Measurements from ENCODE around the gene TES.
"Not testable (repeated sequence)": the region's sequence is repeated elsewhere in the genome, so short reads cannot be mapped to it uniquely, and the experiment has no call there.

TES gene, protein sequence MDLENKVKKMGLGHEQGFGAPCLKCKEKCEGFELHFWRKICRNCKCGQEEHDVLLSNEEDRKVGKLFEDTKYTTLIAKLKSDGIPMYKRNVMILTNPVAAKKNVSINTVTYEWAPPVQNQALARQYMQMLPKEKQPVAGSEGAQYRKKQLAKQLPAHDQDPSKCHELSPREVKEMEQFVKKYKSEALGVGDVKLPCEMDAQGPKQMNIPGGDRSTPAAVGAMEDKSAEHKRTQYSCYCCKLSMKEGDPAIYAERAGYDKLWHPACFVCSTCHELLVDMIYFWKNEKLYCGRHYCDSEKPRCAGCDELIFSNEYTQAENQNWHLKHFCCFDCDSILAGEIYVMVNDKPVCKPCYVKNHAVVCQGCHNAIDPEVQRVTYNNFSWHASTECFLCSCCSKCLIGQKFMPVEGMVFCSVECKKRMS
- 23.2 to 56.8 (median 41.3) reads per million in 17 experiments for total RNA-seq

DNA sequence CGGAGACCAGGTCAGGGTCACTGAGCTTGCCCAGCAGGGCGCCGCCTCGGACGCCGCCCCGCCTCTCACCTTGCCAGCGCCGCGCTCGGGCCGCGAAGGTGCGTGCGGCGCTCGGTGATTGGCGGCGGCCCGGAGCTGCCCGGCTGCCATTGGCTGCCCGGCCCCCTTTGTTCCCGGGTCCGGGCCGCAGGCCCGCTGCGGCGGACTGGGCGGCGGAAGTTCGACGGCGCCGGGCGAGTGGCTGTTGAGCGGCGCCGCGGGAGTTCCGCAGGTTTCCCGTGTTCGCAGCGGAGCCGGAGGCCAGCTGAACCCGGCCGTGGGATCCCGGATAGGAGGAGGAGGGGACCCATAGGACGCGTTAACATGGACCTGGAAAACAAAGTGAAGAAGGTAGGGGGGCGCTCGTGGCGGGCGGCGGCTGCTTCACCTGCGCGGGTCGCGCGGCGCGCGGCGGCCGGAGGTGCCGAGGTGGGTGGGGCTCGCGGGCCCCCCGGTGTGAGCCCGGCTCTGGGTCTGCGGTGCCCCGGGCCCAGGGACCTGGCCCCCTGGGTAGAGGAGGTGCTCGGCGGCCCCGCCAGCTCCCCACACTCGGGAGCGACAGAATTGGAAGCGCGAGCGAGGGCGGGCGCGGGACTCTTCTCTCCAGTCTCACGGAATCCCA is at the start of gene TES:
Gene TES, plus strand, starts transcription at position 195 of the 661 bp plus-strand sequence. Its CDS starts 169 bp downstream, at position 364.
- peak; percentile 65 to 89 (median 76) for DNase-seq

DNA sequence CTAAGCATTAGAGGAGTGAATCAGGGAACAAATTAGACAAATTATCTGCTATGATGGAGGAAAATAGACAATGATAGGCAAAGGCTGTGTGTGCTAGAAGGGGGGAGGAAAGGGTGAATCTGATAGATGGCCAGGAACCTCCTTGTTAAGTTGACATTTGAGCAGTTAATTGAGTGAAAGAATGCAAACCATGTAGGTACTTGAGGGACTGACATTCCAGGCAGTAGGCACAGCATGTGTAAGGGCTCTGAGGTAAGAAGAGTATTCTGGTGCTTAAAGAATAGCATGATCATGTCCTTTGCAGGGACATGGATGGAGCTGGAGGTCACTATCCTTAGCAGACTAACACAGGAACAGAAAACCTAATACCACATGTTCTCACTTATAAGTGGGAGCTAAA is 48.6 kb upstream of the TES start:
- no peak for DNase-seq

DNA sequence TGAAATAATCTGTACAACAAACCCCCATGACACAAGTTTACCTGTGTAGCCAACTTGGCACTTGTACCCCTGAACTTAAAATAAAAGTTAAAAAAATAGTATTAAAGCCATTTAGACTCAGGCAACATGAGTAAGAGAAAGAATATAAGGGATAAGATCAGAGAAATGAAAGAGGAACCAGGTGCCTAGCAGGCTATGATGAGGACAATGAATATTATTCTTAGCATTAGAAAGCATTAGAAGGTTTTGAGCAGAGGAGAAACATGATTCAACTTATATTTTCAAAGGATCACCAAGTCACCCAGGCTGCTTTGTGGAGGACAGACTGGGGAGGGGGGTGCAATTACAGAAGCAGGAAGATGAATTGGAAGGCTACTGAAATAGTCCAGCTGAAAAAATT is 48.1 kb upstream of the TES start:
- peak in 2 of 4 experiments; percentile 27 to 31 for DNase-seq

DNA sequence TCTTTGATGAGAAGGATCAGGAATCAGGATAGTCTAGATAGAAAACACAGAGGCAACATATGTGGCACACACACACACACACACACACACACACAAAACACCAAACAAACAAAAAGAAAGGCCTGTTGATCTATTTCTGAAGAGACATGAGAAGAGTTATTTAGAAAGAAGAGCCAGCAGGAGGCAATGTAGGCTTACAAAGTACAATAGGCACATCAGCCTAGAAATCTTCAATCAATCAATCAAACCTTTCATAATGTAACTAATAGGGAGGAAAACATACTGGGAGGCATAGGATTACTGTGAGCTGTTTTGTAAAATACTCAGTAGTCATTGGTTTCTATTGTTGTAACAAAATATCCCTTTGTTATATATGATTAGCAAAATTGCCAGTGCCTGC is 47.3 kb upstream of the TES start:
- peak in 2 of 4 experiments; percentile 30 to 33 for DNase-seq

DNA sequence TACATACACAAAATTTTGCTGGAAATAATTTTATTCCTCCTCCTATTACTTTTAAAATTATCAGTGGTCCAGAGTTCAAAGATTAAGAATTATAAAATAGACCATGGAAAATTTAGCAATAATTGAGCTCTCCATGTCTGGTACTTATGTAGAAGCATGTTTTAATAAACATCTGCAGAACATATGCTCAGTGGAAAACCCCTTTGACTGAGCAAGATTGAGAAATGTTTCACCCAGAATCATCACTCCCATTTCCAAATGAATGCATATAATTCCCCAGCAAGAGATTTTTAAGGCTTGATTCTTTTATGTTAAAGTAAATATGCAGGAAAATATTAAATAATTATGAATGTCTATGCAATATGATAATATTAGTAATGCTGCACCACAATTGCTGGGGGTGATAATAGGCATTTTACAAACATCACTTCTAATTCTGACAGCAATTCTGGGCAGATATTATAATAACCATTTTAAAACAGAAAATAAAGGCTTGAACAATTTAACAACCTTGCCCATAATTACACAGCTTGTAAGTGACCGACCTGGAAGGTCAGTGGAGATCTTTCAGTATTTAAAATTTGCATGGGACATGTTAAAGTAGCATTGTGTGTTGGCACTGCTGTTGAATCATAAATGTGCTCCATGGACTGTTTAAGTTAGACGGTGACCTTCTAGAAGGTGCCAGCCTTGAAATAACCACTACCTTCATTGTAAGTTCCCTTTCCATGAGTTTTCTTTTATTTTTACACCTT is 45.6 kb upstream of the TES start:
- DNase-seq = peak in 3 of 4 experiments; percentile 40 to 65 (median 64)

DNA sequence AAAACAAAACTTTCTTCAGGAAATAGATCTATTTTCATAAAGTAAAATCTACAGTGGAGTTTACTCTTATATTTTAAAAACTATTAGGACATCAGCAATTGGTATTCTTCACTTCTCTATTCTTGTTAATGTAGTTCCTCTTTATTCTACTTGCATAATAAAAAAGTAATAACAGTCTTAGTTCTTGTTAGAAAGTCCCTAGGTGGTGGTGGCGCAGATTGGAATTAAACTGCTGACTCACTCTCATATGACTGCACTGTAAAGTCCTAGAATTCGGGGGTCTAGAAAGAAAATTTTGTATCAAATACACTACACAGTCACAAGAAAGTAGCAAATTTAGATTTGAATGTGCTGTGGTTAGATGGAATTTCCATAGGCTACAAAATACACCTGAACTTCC is 44.6 kb upstream of the TES start:
- peak; percentile 72 to 90 (median 81) for DNase-seq

DNA sequence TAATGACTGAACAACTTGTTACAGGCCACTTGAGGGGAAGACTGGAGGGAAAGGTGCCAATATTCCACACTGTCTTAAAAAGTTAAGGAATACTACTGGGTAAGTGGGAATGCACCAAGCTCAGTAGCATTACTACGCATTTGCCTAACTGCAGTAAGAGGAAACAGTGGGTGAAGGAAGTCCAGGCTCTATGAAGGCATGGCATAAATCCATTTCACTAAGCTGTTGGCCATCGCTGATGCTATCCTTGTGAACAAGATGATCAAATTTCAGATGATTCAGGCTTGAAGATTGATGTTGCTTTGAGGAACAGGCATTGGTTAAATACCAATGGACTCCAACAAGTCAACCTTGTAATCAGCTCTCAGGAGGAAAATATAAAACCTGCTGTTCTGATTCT is 44.2 kb upstream of the TES start:
- DNase-seq = peak; percentile 69 to 83 (median 76)

DNA sequence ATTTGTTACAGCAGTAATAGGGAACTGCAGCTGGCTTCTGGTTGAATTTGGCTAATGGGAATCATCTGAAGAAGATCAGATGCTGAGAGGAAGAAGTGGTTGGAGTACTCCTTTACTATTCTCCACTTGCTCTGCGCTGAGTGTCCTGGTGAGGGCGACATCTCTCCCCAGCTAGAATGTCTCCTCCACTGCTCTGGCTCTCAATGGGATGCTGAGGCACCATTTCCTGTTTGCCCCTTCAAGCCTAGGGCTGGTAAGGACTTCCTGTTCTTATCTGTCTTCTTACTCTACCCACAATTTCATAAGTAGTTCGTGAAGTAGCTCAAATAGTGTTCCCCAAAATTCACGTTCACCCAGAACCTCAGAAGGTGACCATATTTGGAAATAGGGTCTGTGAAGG is 43.2 kb upstream of the TES start:
- DNase-seq = peak in 3 of 4 experiments; percentile 25 to 40 (median 33)

DNA sequence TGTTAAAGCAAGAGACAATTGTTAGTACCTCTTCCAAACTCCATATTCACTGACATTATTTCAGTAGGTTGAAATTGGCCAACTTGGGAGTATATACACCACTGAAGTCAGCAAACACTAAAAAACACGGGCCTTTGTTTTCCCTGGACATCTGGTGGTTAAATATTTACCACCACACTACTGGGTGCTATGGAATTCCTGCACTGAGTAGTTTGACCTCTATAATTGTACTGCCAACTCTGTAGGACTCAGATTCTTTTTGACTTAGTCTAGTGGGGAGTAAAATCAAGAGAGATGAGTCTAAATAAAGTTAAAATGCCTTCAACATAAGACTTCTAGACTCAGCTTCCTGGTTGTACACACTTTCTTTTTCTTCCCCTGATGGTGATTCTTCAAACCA is 41.3 kb upstream of the TES start:
- DNase-seq = no peak

DNA sequence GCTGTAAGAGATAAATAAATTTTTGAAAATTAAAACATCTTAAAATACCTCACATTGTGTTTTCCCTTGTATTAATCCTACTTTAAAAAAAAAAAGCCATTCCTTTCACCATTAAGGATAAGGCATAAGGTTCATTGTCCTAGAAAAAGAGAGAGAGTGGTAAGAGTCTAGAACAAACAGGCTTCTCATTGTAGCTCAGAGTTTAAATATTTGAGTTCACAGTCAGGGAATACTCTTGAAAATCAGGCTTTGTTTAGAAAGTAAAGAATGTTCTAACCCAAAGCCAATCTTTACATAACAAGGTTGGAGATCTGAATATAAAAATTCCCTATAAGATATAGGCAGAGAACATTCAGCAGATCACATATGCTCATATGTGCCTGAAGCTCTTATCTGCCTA is 40.2 kb upstream of the TES start:
- no peak for DNase-seq

DNA sequence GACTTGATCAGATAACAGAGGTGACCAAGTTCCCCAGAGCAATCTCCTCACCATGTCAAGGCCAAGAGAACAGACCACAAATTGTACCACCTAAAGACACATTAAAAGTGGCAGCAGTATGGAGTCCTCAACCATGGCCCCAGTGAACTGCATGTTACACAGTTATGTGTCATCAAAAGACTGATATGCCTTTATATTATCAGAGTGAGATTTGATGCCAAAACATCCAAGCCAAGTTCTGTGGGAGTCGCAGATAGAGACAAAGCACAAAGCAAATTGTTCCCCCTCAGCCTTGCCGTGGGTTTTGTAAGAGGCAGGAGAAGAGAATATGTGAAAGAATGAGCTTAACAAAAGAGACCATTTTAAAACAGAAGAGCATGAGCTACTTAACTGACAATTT is 39.2 kb upstream of the TES start:
- no peak for DNase-seq

DNA sequence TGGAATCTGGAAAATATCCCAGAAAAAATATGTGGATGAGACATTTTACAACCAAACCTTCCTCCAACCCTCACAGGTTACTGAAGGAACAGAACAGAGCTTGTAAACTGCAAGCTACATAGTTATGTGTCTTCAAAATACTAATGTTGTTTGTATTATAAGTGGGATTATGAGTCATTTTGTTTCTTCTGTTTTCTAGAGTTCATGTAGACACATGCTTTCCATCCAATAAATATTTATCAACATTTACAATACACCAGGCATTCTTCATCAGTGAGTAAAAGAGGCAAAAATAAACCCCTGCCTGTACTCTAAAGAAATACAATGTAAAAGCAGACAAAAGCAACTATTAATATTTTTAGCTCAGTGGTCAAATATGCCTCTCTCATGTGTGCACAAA is 38.0 kb upstream of the TES start:
- no peak for DNase-seq

DNA sequence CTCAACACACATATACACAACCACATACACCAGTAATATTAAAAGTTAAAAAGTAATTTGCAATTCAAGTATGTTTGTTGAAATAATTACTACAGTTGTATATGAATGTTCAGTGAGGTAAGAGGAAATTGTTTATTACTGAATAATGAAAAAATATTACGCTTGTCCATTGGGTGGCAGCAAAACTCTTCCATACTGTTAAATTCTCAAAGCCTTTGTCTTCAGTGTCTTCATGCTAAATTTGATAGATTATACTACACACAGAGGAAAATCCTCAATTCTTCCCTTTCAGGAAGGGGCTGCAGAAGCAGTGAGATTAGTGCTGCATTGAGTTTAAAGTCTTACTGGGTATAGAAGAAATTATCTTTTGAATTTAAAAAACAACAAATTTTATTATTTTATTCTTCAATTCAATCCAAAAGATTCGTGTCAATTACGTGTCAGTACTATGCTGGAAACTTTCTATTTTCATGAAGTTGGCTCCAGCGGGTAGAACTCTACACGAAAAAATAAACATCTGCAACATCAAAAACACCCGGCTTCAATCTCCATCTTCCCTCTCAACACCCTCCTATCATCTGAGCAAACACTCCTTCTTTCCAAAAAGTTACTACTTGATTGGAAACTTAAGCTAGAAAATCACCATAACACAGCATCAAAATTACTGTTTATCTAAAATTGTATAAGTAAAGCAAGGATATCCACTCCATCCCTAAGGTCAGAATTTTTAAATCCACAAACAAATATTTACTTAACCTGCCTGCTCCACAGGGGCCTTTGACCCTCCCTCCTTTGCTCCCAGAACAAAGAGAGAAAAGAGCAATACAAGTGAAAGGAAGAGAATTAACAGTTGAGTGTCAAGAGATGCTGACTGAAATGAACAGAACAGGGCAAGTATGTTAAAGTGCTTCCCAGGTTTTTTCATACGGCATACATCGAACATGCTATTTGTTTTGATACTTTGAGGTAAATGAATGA is 37.0 kb upstream of the TES start:
- DNase-seq = peak; percentile 33 to 81 (median 76)

DNA sequence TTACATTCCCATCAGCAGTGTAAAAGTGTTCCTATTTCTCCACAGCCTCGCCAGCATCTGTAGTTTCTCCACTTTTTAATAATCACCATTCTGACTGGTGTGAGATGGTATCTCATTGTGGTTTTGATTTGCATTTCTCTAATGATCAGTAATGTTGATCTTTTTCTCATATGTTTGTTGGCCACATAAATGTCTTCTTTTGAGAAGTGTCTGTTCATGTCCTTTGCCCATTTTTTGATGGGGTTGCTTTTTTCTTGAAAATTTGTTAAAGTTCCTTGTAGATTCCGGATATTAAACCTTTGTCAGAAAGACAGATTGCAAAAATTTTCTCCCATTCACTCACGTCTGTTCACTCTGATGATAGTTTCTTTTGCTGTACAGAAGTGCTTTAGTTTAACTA is 35.2 kb upstream of the TES start:
- DNase-seq = not testable (repeated sequence)

DNA sequence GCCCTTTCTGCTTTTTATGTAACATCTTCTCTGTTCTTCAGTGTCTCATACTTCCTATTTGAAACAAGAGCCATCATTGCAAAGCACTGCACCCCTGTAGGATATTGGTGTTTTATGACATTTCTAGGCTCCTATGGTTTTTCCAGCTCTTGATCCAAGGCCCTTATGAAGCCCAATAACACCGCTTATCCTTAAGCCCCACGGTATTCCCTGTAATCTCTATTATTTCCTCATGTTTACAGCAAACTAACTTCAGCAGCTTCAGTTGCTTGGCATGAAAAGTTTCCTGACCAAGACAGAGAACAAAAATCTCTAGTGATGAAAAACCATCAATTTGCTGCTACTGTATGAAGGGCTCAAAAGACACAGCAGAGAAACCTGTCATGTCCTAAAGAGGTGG is 34.1 kb upstream of the TES start:
- DNase-seq = no peak

DNA sequence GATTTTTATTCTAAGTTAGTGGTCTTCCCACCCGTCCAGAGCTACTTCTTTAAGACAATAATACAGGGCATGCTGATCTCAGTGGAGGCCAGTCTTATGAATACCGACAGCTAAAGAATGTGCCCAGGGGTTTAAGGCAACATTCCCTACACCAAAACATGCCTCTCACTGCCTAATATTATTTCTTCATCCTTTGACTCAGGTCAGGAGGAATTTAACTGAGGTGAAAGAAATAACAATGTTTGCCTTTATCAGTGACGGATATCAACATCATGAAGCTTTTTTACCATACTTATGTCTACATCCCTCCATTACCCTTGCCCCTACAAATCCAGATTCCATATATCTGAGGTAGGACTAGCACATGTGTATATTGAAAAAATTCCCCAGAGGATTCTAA is 33.3 kb upstream of the TES start:
- no peak for DNase-seq

DNA sequence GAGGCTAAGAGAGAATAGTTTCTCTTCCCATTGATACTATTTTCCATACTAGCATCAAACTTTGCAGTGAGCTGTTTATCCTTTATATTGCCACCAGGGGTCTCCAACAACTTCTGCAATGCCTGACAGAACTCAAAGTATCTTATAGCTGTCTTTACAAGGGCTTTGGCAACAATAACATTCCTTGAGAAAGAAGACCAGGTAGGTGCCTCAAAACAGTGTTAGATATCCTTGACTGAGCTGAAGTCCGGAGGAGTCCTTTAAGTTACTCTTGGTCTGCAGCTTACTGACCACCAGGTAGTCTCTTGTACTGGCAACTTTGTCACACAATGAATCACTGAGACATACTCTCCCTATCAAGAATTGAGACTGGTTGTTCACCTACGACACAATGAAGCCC is 30.0 kb upstream of the TES start:
- peak; percentile 59 to 82 (median 68) for DNase-seq

DNA sequence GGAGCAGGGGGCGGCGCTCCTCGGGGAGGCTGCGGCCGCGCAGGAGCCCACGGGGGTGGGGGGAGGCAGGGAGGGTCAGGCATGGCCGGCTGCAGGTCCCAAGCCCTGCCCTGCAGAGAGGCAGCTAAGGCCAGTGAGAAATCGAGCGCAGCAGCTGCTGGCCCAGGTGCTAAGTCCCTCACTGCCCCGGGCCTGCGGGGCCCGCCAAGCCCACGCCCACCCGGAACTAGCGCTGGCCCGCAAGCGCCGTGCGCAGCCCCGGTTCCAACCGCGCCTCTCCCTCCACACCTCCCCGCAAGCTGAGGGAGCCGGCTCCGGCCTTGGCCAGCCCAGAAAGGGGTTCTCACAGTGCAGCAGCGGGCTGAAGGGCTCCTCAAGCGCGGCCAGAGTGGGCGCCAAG is 28.3 kb upstream of the TES start:
- DNase-seq = no peak

DNA sequence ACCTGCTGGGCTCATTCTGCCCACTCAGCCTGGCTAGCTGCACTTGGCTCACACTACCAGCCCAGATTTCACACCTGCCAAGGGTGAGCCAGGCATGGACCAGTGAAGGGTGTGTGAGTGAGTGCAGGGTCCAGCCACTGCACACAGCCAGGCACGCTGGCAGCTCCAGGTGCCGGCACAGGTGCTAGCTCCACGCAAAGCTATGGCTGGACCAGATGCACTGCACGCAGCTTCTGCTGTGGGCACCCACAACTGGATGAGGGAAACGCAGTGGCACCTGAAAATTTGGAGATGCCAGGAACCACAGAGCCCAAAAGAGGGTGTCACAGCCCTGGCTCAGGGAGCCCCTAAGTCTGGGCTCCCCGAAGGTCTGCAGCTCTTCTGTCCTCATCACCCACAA is 24.9 kb upstream of the TES start:
- DNase-seq = no peak

DNA sequence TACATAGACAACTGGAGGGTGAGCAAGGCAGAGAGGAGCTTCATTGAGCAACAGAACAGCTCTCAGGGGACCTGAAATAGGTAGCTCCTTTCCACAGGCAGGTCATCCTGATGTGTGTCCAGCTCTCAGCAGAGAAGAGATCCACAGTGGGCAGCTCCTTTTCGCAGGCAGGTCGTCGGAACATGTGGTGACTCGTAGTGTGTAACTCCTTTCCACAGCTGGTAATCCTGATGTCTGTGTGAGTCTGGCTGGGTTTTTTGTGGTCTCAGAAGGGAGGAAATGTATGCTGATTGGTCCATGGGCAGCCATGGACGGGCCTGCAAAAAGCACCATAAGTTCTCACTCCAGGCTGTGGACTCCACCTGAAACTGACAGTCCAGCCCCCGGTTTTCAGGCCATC is 24.4 kb upstream of the TES start:
- DNase-seq = no peak

DNA sequence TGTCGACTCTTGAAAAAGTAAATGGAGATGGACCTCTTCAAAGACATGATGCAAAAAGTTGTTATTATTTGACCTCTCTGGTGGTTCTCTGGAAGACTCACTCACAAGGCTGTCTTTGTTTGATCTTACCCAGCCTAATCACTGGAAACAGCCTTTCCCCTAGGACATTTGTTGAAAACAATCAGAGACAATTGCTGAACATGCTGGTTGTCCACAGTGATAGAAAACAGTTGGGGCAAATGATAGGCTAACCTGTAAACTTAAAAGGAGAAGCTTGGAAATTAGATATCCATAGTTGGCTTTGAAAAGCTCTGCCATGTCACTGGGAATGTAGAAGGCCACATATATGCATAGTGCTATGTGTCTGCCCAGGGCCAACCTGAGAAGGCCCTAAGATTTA is 22.9 kb upstream of the TES start:
- no peak for DNase-seq

Measured in suppressor macrophage (primary cell).